ENCODE data around the gene RGS7. TPM values are rescaled to one million over a fixed set of nuclear protein-coding genes. Genes with fewer than 3 reads are reported as not detected.

RGS7 gene
- total RNA-seq, 1 experiment from 2014 or later: 0.10 TPM

DNA sequence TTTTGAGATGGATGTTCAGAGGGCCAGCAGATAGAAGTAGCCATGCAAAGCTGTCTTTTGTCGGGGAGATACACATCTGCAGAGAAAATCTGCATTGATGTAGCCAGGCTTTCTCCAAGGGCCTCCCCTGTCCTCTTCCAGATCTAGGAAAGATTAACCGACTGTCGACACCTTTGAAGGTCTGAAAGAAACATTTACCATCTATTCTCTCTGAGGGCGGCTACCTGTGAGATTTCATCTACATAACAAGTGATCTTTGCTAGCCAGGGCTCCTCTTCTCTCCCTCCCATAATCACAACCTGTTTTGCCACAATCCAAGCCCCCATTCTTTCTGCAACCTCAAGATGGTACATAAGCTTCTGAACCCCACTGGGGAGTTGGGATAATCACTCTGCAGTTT lies 193.6 kb downstream of the RGS7 start:
- TF ChIP-seq TCF7L2 (IDR thresholded peaks at IDR 0.05; ENCODE audit: low read depth, low read length): no peak
- no peak for TF ChIP-seq SIN3A (IDR thresholded peaks at IDR 0.05; ENCODE audit: borderline replicate concordance, insufficient read depth, low read depth, low read length)
- TF ChIP-seq, protein P1, sequence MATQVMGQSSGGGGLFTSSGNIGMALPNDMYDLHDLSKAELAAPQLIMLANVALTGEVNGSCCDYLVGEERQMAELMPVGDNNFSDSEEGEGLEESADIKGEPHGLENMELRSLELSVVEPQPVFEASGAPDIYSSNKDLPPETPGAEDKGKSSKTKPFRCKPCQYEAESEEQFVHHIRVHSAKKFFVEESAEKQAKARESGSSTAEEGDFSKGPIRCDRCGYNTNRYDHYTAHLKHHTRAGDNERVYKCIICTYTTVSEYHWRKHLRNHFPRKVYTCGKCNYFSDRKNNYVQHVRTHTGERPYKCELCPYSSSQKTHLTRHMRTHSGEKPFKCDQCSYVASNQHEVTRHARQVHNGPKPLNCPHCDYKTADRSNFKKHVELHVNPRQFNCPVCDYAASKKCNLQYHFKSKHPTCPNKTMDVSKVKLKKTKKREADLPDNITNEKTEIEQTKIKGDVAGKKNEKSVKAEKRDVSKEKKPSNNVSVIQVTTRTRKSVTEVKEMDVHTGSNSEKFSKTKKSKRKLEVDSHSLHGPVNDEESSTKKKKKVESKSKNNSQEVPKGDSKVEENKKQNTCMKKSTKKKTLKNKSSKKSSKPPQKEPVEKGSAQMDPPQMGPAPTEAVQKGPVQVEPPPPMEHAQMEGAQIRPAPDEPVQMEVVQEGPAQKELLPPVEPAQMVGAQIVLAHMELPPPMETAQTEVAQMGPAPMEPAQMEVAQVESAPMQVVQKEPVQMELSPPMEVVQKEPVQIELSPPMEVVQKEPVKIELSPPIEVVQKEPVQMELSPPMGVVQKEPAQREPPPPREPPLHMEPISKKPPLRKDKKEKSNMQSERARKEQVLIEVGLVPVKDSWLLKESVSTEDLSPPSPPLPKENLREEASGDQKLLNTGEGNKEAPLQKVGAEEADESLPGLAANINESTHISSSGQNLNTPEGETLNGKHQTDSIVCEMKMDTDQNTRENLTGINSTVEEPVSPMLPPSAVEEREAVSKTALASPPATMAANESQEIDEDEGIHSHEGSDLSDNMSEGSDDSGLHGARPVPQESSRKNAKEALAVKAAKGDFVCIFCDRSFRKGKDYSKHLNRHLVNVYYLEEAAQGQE (IDR thresholded peaks at IDR 0.05; ENCODE audit: insufficient read depth in 1 of 2, low read depth in 2 of 2, low read length in 1 of 2): no peak
- no peak for TF ChIP-seq POLR2AphosphoS5 (IDR thresholded peaks at IDR 0.05; ENCODE audit: low read depth, low read length)
- TF ChIP-seq, protein P2, sequence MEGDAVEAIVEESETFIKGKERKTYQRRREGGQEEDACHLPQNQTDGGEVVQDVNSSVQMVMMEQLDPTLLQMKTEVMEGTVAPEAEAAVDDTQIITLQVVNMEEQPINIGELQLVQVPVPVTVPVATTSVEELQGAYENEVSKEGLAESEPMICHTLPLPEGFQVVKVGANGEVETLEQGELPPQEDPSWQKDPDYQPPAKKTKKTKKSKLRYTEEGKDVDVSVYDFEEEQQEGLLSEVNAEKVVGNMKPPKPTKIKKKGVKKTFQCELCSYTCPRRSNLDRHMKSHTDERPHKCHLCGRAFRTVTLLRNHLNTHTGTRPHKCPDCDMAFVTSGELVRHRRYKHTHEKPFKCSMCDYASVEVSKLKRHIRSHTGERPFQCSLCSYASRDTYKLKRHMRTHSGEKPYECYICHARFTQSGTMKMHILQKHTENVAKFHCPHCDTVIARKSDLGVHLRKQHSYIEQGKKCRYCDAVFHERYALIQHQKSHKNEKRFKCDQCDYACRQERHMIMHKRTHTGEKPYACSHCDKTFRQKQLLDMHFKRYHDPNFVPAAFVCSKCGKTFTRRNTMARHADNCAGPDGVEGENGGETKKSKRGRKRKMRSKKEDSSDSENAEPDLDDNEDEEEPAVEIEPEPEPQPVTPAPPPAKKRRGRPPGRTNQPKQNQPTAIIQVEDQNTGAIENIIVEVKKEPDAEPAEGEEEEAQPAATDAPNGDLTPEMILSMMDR (IDR thresholded peaks at IDR 0.05): no peak
- no peaks in the 10 kb centered on the region for H3K27me3 ChIP-seq (ENCODE audit: control insufficient read depth, insufficient read depth, low read length)
- in situ Hi-C loops (cut with HindIII; ENCODE audit: low pct_unique_long_range_greater_than_20kb, low sequenced_read_pairs) (no loop called here), intact Hi-C loops (cut with micrococcal nuclease; ENCODE audit: unreplicated experiment) (no loop called here)
- H3K36me3 ChIP-seq (ENCODE audit: control insufficient read depth, insufficient read depth, low read length): no peaks in the 10 kb centered on the region
- BruUV-seq (replicated peaks): no TSS peak
- H3K4me3 ChIP-seq (ENCODE audit: low read depth in 2 of 2, low read length in 2 of 2): no peak overlapping the region
- H3K27ac ChIP-seq (ENCODE audit: low read length): no peak overlapping the region
- DNase-seq (ENCODE audit: low read depth, low spot score) (no peak), ATAC-seq (no peak)
- H3K4me1 ChIP-seq (ENCODE audit: control insufficient read depth, insufficient read depth, low read length): no peaks in the 10 kb centered on the region
- no peaks in the 10 kb centered on the region for H3K9me3 ChIP-seq (ENCODE audit: control insufficient read depth, insufficient read depth, low read depth, low read length)
- POLR2A ChIA-PET: no interaction called here
- CTCF ChIA-PET: no interaction called here

DNA sequence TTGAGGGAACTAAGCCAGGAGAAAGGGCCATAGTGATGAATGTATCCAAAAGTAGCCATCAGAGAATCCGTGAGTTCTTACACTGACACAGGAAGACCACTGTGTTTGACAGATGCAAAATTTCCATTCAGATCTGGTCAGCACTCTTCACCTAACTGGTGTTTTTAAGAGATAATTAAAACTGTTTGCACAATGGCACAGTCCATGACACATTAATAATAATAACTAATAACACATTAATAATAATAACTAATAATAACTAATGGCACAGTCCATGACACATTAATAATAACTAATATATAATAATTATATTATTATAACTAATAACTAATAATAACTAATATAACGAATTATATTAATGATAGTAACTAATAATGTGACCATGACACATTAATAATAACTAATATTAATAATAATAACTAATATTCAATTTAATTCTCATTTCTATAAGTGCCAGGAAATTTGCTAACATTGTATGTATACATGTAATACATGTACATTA lies 195.8 kb downstream of the RGS7 start:
- ATAC-seq: no peak

More for the DNA sequence above, 195.8 kb downstream of the RGS7 start:
- Histone ChIP-seq H3K4me1 (ENCODE audit: control insufficient read depth, insufficient read depth, low read length) (no peaks in the 10 kb centered on the region), H3K9me3 (ENCODE audit: control insufficient read depth, insufficient read depth, low read depth, low read length) (no peaks in the 10 kb centered on the region), H3K4me3 (ENCODE audit: low read depth in 2 of 2, low read length in 2 of 2) (no peak overlapping the region), H3K27me3 (ENCODE audit: control insufficient read depth, insufficient read depth, low read length) (no peaks in the 10 kb centered on the region), H3K27ac (ENCODE audit: low read length) (no peak overlapping the region), H3K36me3 (ENCODE audit: control insufficient read depth, insufficient read depth, low read length) (no peaks in the 10 kb centered on the region)
- POLR2A ChIA-PET: no interaction called here
- intact Hi-C loops (cut with micrococcal nuclease; ENCODE audit: unreplicated experiment) (no loop called here), in situ Hi-C loops (cut with HindIII; ENCODE audit: low pct_unique_long_range_greater_than_20kb, low sequenced_read_pairs) (no loop called here)
- no peak for DNase-seq (ENCODE audit: low read depth, low spot score)
- CTCF ChIA-PET: no interaction called here
- BruUV-seq (replicated peaks): no TSS peak
- TF ChIP-seq SIN3A (IDR thresholded peaks at IDR 0.05; ENCODE audit: borderline replicate concordance, insufficient read depth, low read depth, low read length) (no peak), TCF7L2 (IDR thresholded peaks at IDR 0.05; ENCODE audit: low read depth, low read length) (no peak)
- TF ChIP-seq, protein P2 (IDR thresholded peaks at IDR 0.05): no peak
- TF ChIP-seq, protein P1 (IDR thresholded peaks at IDR 0.05; ENCODE audit: insufficient read depth in 1 of 2, low read depth in 2 of 2, low read length in 1 of 2): no peak
